Neural cell (in vitro differentiated cells): ENCODE data around the gene KIAA0753. TPM values are rescaled to one million over a fixed set of nuclear protein-coding genes. Genes with fewer than 3 reads are reported as not detected.

ENCODE experiments used
- H2AFZ ChIP-seq: fragments of 200-600, 300-800 bp; sonication (generic), shearing (Covaris generic); 2 replicates; pipeline ENCODE4 v1.6.0; 2014; ENCODE audit warnings: low read depth, mild to moderate bottlenecking, antibody characterized with exemption, low read length, moderate library complexity
- H3F3A ChIP-seq: fragments of 200-600 bp; shearing (Covaris generic); 2 replicates; pipeline ENCODE4 v1.6.1; 2016; ENCODE audit warnings: mild to moderate bottlenecking, moderate library complexity, mixed read lengths, antibody characterized with exemption, low read length; ENCODE audit not compliant: insufficient read depth, poor library complexity, severe bottlenecking
- H3K27ac ChIP-seq: fragments of 200-600, 300-800 bp; sonication (generic), shearing (Covaris generic); 2 replicates; pipeline ENCODE4 v1.5.1; 2014; ENCODE audit warnings: mild to moderate bottlenecking, low read length, moderate library complexity
- H3K27me3 ChIP-seq: fragments of 300-800, 200-600 bp; sonication (generic), shearing (Covaris generic); 2 replicates; pipeline ENCODE4 v1.6.0; 2014; ENCODE audit warnings: mild to moderate bottlenecking, low read depth, low read length, moderate library complexity; ENCODE audit not compliant: insufficient read depth
- H3K36me3 ChIP-seq: fragments of 300-800, 200-600 bp; sonication (generic), shearing (Covaris generic); 2 replicates; pipeline ENCODE4 v1.5.1; 2014; ENCODE audit warnings: mild to moderate bottlenecking, antibody characterized with exemption, low read length, moderate library complexity; ENCODE audit not compliant: insufficient read depth
- H3K4me2 ChIP-seq: fragments of 300-800, 200-600 bp; sonication (generic), shearing (Covaris generic); 2 replicates; pipeline ENCODE4 v1.6.0; 2014; ENCODE audit warnings: mild to moderate bottlenecking, low read length
- H3K4me3 ChIP-seq: fragments of 300-800, 200-600 bp; sonication (generic), shearing (Covaris generic); 2 replicates; pipeline ENCODE4 v1.5.1; 2014; ENCODE audit warnings: mild to moderate bottlenecking, low read length, moderate library complexity
- H3K79me2 ChIP-seq: fragments of 200-600 bp; shearing (Covaris generic); replicated peaks from 2 replicates; pipeline ENCODE4 v1.6.0; 2014; ENCODE audit warnings: mild to moderate bottlenecking, low read length, moderate library complexity; ENCODE audit not compliant: insufficient read depth
- H3K9ac ChIP-seq: fragments of 300-800, 200-600 bp; sonication (generic), shearing (Covaris generic); 2 replicates; pipeline ENCODE4 v1.6.1; 2016; ENCODE audit warnings: mild to moderate bottlenecking, low read length, mixed read lengths
- H3K9me2 ChIP-seq: fragments of 200-600 bp; shearing (Covaris generic); 2 replicates; pipeline ENCODE4 v1.6.1; 2016; ENCODE audit warnings: mild to moderate bottlenecking, low read length, mixed read lengths; ENCODE audit not compliant: insufficient read depth
- H3K9me3 ChIP-seq: fragments of 200-600, 300-800 bp; sonication (generic), shearing (Covaris generic); 2 replicates; pipeline ENCODE4 v1.6.1; 2016; ENCODE audit warnings: mild to moderate bottlenecking, mixed run types, low read length, moderate library complexity, mixed read lengths
- H4K20me1 ChIP-seq: fragments of 200-600 bp; shearing (Covaris generic); 2 replicates; pipeline ENCODE4 v1.6.1; 2016; ENCODE audit warnings: mild to moderate bottlenecking, mixed run types; ENCODE audit not compliant: insufficient read depth
- EP300 ChIP-seq: fragments of 450-650 bp; conservative IDR thresholded peaks from 2 replicates; pipeline ENCODE4 v1.6.1; 2014; ENCODE audit warnings: antibody characterized with exemption, mild to moderate bottlenecking, moderate library complexity; ENCODE audit not compliant: poor library complexity, severe bottlenecking
- EZH2 ChIP-seq: fragments of 200-600, 300-800 bp; shearing (Covaris generic), sonication (generic); IDR thresholded peaks from 2 replicates; pipeline ENCODE4 v1.6.1; 2014; ENCODE audit warnings: antibody characterized with exemption, low read length, borderline replicate concordance, mild to moderate bottlenecking; ENCODE audit not compliant: insufficient read depth, poor library complexity, severe bottlenecking
- MXI1 ChIP-seq: fragments of 450-650 bp; conservative IDR thresholded peaks from 2 replicates; pipeline ENCODE4 v1.6.1; 2014; ENCODE audit warnings: antibody characterized with exemption, mild to moderate bottlenecking; ENCODE audit not compliant: poor library complexity, severe bottlenecking
- POLR2AphosphoS5 ChIP-seq: IDR thresholded peaks from 2 replicates; pipeline ENCODE4 v1.6.1; 2012
- RAD21 ChIP-seq: fragments of 450-650 bp; conservative IDR thresholded peaks from 2 replicates; pipeline ENCODE4 v1.6.1; 2014; ENCODE audit warnings: antibody characterized with exemption, mild to moderate bottlenecking, moderate library complexity
- SMC3 ChIP-seq: fragments of 450-650 bp; conservative IDR thresholded peaks from 2 replicates; pipeline ENCODE4 v1.6.1; 2014; ENCODE audit warnings: antibody characterized with exemption, mild to moderate bottlenecking, moderate library complexity; ENCODE audit not compliant: poor library complexity
- TAF1 ChIP-seq: IDR thresholded peaks from 2 replicates; pipeline ENCODE4 v1.6.1; 2012; ENCODE audit warnings: low read depth
- polyA plus RNA-seq: library from polyadenylated mRNA; depleted of rRNA; stranded (reverse); fragments of >200 nt; gene quantifications from 2 replicates; pipeline ENCODE4 v1.2.3, GENCODE V29; 2014
- TF ChIP-seq, protein P1 (sequence below): IDR thresholded peaks from 2 replicates; pipeline ENCODE4 v1.6.1; 2012; ENCODE audit warnings: borderline replicate concordance
- TF ChIP-seq, protein P2 (sequence below): fragments of 450-650 bp; IDR thresholded peaks from 2 replicates; pipeline ENCODE4 v1.5.1; 2014; ENCODE audit warnings: antibody characterized with exemption, mild to moderate bottlenecking, moderate library complexity; ENCODE audit not compliant: poor library complexity, severe bottlenecking

The KIAA0753 gene
- polyA plus RNA-seq, 1 donor from 2014 or later, result 32.3 TPM

DNA sequence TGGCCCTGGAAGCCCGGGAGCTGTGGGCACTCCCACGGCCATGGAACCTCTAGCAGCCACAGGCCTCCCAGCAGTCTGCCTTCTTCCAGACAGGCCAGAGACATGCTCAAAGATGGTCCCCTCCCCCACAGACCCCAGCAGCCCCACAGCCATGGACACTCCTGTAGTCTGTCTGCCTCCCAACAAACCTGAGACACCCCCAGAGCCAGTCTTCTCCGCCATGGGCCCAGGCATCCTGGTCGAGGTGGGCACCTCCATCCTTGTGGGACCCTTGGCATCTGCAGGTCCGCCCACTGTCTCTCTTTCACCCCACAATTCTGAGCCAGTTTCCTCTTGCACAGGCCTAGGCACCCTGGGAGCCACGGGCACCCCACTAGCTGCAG is 3.1 kb downstream of the KIAA0753 start:
- no peaks in the 10 kb centered on the region for H3K9me3 ChIP-seq
- no peak overlapping the region for H3K4me2 ChIP-seq
- no peak overlapping the region for H3K27ac ChIP-seq
- no peak for TF ChIP-seq MXI1
- TF ChIP-seq, protein P1, sequence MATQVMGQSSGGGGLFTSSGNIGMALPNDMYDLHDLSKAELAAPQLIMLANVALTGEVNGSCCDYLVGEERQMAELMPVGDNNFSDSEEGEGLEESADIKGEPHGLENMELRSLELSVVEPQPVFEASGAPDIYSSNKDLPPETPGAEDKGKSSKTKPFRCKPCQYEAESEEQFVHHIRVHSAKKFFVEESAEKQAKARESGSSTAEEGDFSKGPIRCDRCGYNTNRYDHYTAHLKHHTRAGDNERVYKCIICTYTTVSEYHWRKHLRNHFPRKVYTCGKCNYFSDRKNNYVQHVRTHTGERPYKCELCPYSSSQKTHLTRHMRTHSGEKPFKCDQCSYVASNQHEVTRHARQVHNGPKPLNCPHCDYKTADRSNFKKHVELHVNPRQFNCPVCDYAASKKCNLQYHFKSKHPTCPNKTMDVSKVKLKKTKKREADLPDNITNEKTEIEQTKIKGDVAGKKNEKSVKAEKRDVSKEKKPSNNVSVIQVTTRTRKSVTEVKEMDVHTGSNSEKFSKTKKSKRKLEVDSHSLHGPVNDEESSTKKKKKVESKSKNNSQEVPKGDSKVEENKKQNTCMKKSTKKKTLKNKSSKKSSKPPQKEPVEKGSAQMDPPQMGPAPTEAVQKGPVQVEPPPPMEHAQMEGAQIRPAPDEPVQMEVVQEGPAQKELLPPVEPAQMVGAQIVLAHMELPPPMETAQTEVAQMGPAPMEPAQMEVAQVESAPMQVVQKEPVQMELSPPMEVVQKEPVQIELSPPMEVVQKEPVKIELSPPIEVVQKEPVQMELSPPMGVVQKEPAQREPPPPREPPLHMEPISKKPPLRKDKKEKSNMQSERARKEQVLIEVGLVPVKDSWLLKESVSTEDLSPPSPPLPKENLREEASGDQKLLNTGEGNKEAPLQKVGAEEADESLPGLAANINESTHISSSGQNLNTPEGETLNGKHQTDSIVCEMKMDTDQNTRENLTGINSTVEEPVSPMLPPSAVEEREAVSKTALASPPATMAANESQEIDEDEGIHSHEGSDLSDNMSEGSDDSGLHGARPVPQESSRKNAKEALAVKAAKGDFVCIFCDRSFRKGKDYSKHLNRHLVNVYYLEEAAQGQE, result no peak
- TF ChIP-seq POLR2AphosphoS5, result no peak
- no peak for TF ChIP-seq RAD21
- no peak for TF ChIP-seq SMC3
- H3K4me3 ChIP-seq, result no peak overlapping the region
- H3F3A ChIP-seq, result peaks cover 4% of the 10 kb centered on the region
- H4K20me1 ChIP-seq, result no peaks in the 10 kb centered on the region
- H3K9me2 ChIP-seq, result no peaks in the 10 kb centered on the region
- H3K9ac ChIP-seq, result no peak overlapping the region
- H3K36me3 ChIP-seq, result peaks cover 13% of the 10 kb centered on the region
- no peaks in the 10 kb centered on the region for H3K27me3 ChIP-seq
- H2AFZ ChIP-seq, result no peak overlapping the region
- H3K79me2 ChIP-seq, result peaks cover 30% of the 10 kb centered on the region

DNA sequence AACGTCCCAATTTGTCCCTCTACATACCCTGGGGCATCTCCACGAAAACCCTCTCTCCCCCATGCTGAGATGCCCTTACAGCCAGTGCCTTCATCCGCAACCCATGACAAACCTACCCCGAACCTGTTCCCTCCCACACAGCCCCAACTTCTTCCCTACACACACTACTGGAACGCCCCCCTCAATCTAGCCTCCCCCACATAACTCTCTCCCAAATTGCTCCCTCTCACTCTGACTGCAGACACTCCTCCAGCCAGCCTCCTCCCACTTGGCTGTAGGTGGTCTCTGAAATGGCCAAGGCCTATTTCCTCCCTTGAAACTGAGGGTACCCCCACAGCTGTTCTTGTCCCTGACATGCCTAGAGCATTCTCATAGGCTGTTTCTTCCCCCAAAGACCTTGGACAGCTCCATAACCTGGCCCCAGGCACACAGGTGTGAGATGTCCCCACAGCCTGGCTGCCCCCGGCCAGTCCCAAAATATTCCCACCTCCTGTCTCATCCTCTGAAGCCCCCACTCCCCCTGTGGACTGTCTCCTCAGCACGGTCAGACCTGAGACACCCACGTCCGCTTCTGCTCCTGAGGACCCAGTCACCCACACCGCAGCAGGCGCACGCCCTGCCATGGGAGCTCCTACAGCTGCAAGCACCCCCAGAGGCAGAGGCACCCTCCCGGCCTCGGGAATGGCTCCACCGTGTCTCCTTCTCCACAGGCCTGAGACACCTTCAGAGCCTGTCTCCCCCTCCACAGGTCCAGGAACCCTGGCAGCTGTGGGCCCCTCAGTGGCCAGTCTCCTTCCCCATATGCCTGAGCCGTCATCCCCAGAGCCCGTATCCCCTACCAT is 3.7 kb downstream of the KIAA0753 start:
- H3K27ac ChIP-seq, result no peak overlapping the region
- H2AFZ ChIP-seq, result no peak overlapping the region
- no peaks in the 10 kb centered on the region for H3K9me2 ChIP-seq
- no peaks in the 10 kb centered on the region for H3K27me3 ChIP-seq
- TF ChIP-seq, protein P2, sequence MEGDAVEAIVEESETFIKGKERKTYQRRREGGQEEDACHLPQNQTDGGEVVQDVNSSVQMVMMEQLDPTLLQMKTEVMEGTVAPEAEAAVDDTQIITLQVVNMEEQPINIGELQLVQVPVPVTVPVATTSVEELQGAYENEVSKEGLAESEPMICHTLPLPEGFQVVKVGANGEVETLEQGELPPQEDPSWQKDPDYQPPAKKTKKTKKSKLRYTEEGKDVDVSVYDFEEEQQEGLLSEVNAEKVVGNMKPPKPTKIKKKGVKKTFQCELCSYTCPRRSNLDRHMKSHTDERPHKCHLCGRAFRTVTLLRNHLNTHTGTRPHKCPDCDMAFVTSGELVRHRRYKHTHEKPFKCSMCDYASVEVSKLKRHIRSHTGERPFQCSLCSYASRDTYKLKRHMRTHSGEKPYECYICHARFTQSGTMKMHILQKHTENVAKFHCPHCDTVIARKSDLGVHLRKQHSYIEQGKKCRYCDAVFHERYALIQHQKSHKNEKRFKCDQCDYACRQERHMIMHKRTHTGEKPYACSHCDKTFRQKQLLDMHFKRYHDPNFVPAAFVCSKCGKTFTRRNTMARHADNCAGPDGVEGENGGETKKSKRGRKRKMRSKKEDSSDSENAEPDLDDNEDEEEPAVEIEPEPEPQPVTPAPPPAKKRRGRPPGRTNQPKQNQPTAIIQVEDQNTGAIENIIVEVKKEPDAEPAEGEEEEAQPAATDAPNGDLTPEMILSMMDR, result no peak
- TF ChIP-seq EP300, result no peak
- no peaks in the 10 kb centered on the region for H4K20me1 ChIP-seq
- no peak overlapping the region for H3K4me3 ChIP-seq
- peaks cover 24% of the 10 kb centered on the region for H3K79me2 ChIP-seq
- no peak overlapping the region for H3K9ac ChIP-seq
- H3F3A ChIP-seq, result peaks cover 4% of the 10 kb centered on the region
- H3K4me2 ChIP-seq, result no peak overlapping the region
- no peaks in the 10 kb centered on the region for H3K9me3 ChIP-seq
- peaks cover 13% of the 10 kb centered on the region for H3K36me3 ChIP-seq

DNA sequence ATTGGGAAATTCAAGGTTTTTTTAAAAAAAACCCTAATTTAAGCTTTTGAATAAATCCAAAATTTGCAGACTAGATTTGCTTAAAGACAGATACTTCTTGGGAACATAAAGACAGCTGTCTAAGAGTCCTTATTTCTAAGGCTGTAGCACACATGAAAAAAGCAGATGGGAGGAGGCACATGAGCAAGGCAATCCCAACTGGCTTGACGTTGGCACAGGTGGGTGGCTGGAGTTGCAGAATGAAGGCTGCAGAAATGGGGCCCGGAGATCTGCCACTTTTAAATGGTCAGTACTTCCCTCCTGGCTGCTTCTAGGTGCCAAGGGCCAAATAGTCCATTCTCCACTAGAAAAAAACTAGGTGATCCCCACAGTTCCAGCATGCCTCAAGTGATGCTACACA is 4.4 kb downstream of the KIAA0753 start:
- H3K79me2 ChIP-seq, result peaks cover 17% of the 10 kb centered on the region
- TF ChIP-seq, protein P1, result no peak
- TF ChIP-seq SMC3, result no peak
- TF ChIP-seq RAD21, result no peak
- no peak for TF ChIP-seq POLR2AphosphoS5
- no peak for TF ChIP-seq EZH2
- no peak for TF ChIP-seq EP300
- TF ChIP-seq TAF1, result no peak
- TF ChIP-seq, protein P2, result no peak
- no peak for TF ChIP-seq MXI1
- H4K20me1 ChIP-seq, result no peaks in the 10 kb centered on the region
- no peak overlapping the region for H3K4me3 ChIP-seq
- no peak overlapping the region for H3K9ac ChIP-seq
- no peaks in the 10 kb centered on the region for H3K27me3 ChIP-seq
- no peaks in the 10 kb centered on the region for H3F3A ChIP-seq
- no peak overlapping the region for H3K4me2 ChIP-seq
- no peak overlapping the region for H2AFZ ChIP-seq
- no peaks in the 10 kb centered on the region for H3K9me3 ChIP-seq
- H3K36me3 ChIP-seq, result peaks cover 15% of the 10 kb centered on the region
- no peak overlapping the region for H3K27ac ChIP-seq
- H3K9me2 ChIP-seq, result no peaks in the 10 kb centered on the region
